GM18868 (cell line): ENCODE results near the gene TTPAL.

Source experiments
- ATAC-seq: cut with Tn5 transposase; IDR thresholded peaks from one replicate; pipeline ENCODE4 v1.9.1; 2021; ENCODE audit warnings: mild to moderate bottlenecking, moderate library complexity; ENCODE audit not compliant: unreplicated experiment

TTPAL gene

DNA sequence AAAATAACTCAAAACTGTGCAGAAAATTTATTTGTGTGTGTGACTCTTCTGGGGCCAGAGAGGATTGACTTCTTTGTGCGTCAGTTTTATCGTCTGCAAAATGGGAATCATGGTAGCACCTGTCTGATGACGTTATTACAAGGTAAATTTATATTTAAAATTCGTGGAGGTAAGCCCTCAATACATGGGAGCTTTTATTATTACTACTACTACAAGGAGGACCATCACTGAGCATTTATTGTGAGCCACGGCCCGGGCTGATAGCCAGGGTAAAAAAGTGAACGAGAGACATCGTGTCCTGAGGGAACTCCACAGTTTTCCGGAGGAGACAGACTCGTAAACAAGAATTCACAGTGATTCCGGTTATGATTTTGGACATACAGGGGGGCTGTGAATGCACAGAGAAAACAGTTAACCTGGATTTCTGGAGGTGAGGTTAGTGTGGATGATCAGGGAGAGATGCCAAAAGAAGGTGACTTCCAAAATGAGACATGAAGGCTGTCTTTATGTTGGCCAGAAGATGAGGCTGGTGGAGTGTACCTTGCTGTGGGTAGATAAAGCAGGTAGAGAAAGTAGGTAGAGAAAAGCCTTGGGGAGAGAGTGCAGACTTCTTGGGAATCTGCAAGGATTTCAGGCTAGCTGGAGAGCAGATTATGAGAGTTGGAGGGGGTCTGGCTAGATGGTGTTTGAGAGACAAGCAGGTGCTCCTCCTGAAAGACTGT, 56.7 kb downstream of the TTPAL start:
- ATAC-seq, result no peak

DNA sequence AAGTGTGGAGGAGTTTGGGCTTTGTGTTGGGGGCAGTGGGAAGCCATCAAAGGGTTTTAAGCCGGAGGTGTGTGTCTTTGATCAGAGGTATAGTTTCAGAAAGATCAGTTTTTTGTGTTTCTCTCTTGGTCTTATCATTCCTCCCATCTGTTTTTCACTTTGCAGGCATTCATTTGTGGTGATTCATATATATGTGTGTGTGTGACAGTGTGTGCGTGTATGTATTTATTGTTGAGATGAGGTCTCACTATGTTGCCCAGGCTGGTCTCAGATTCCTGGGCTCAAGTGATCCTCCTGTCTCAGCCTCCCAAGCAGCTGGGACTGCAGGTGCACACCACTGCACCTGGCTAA, 57.3 kb downstream of the TTPAL start:
- ATAC-seq, result no peak

DNA sequence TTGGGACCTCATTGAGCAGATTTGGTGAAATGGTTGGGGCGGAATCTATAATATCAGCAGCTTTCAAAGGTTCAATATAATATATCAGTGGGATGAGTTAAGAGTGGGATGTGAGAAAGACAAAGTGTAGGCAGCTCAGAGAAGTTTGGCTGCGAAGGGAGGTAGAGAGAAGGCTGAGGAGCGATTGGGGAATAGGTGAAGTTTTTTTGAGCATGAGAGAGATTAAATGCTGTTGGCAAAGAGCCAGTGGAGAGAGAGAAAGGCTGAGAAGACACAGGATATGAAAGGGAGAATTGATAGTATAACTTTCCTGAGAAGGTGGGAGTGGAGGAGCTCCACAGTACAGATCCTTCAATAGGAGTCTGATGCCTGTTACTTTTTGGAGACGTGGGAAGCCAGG, 58.3 kb downstream of the TTPAL start:
- no peak for ATAC-seq

DNA sequence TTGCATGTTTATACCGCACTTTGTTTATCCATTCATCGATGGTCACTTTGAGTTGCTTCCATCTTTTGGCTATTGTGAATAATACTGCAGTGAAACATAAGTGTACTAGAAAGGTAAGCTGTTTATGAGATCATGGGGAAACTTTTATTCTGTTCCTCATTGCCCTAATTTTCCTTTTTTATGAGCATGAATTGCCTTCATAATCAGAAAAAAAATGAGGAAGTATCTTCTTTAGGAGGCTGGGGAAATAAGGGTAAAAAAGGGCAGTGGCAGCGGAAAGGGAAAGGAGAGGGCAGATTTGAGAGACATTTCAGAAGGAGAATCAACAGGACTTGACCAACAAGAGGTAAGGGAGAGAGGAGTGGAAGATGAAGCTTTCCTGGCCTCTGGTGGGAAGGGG, 60.5 kb downstream of the TTPAL start:
- ATAC-seq, result no peak

DNA sequence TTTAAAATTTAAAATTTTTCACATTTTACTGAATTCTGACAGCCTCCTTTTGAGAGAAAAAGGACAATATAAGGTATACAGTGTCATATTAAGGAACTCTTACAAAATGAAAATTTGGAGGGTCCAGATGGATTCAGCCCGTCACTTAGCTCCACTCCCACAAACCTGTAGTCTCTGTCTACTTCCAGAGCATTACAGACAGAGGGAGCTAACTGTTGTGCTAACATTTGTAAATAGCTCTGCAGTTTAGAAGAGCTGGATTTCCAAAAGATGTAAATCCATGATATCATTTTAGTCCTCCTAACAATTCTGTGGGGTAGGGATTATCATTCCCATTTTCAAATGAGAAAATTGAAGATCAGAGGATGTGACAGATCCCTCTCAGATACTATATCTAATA, 62.3 kb downstream of the TTPAL start:
- ATAC-seq, result no peak

DNA sequence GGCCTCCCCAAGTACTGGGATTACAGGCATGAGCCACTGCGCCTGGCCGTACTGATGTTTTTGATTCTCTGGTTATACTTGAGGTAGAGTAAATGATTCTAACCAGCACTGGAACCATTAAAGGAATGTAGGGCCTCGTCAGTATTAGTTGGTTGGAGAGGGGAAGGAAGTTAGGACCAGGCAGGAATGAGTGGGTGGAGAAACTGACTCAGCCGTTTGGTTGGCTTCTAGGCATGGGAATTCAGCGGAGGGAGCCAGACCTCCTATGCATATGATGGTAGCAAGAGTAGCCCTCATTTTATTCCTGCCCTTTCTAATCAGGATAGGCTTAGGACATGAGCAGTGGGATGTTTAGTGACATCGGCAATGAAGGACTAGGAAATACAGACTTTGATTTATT, 65.2 kb downstream of the TTPAL start:
- ATAC-seq, result no peak

DNA sequence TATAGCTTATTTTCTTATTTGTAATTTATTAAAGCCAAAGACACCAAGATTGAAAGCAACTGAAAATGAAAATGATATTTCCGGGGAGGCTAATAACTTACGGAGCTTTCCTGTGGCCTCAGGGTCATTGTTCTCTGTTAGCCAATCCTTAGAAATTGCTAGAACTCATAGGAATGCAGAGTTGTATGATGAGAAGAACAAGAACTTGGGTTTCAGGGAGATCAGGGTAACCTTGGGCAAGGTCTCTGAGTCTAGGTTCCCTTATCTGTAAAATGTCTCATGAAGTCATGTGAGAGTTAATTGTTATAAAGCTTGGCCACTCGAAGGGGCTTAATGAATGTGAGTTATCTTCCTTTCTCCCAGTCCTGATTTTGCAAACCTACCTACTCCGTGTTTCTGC, 66.3 kb downstream of the TTPAL start:
- ATAC-seq, result no peak

DNA sequence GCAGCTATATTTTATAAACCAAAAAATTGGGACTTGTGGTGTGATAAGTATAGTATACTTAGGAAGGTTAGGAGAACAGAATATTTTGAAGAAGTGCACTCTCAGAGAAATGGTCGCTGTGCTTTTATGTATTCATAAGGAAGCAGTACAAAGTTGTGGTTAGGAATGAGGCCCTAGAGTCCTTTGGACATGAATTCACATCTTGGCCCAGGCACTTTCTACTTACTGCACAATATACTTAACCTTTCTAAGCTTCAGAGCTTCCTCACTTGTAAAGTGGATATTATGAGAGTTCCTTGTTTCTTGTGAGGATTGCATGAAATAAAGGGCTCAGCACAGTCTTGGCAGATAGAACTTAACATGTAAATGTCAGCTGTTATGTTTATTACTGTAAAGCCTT, 67.2 kb downstream of the TTPAL start:
- no peak for ATAC-seq

DNA sequence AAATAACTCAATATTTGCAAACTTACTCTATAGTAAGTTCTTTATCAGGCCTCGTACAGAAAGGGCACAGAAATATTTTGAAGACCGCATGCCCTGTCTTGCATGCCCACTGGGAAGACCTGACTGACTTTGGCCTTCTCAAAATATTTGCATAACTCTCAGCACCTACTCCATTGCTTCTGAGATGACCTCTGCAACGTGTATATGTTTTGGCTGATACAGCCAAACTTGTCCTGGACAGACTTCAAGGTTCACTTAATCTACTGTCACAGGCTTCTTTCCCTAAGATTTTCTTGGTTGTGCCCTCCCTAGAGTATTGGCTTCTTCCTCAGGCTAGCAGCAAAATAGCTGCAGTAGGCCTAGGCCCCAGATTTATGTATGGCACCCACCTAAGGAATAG, 67.7 kb downstream of the TTPAL start:
- no peak for ATAC-seq
